ENCODE results near the gene TEAD1. TPM values are rescaled to one million over a fixed set of nuclear protein-coding genes. Genes with fewer than 3 reads are reported as not detected.

Gene TEAD1
- total RNA-seq, 1 donor from 2014 or later, result 88.1 TPM

GRCh38 chr11:12733091-12733490 lies 58.9 kb downstream of the TEAD1 start:
- DNase-seq (ENCODE audit: low read depth), result no peak
- TF ChIP-seq CTCF (IDR thresholded peaks at IDR 0.05; ENCODE audit: insufficient read depth, low read length, poor library complexity, severe bottlenecking), result no peak
- Histone ChIP-seq H3K36me3 (ENCODE audit: control insufficient read depth, insufficient read depth, low read length) (no peaks in the 10 kb centered on the region), H3K4me3 (ENCODE audit: low read depth, low read length) (no peak overlapping the region), H3K27me3 (ENCODE audit: control insufficient read depth, insufficient read depth, low read length) (no peaks in the 10 kb centered on the region)

GRCh38 chr11:12734625-12735024 lies 60.4 kb downstream of the TEAD1 start:
- TF ChIP-seq CTCF (IDR thresholded peaks at IDR 0.05; ENCODE audit: insufficient read depth, low read length, poor library complexity, severe bottlenecking), result no peak
- Histone ChIP-seq H3K27me3 (ENCODE audit: control insufficient read depth, insufficient read depth, low read length) (no peaks in the 10 kb centered on the region), H3K36me3 (ENCODE audit: control insufficient read depth, insufficient read depth, low read length) (no peaks in the 10 kb centered on the region), H3K4me3 (ENCODE audit: low read depth, low read length) (no peak overlapping the region)
- no peak for DNase-seq (ENCODE audit: low read depth)

GRCh38 chr11:12735262-12735661 lies 61.0 kb downstream of the TEAD1 start:
- TF ChIP-seq CTCF (IDR thresholded peaks at IDR 0.05; ENCODE audit: insufficient read depth, low read length, poor library complexity, severe bottlenecking), result no peak
- Histone ChIP-seq H3K27me3 (ENCODE audit: control insufficient read depth, insufficient read depth, low read length) (no peaks in the 10 kb centered on the region), H3K36me3 (ENCODE audit: control insufficient read depth, insufficient read depth, low read length) (no peaks in the 10 kb centered on the region), H3K4me3 (ENCODE audit: low read depth, low read length) (no peak overlapping the region)
- no peak for DNase-seq (ENCODE audit: low read depth)

GRCh38 chr11:12737024-12737423 lies 62.8 kb downstream of the TEAD1 start:
- H3K36me3 ChIP-seq (ENCODE audit: control insufficient read depth, insufficient read depth, low read length), result no peaks in the 10 kb centered on the region
- H3K4me3 ChIP-seq (ENCODE audit: low read depth, low read length), result no peak overlapping the region
- H3K27me3 ChIP-seq (ENCODE audit: control insufficient read depth, insufficient read depth, low read length), result no peaks in the 10 kb centered on the region
- no peak for DNase-seq (ENCODE audit: low read depth)
- TF ChIP-seq CTCF (IDR thresholded peaks at IDR 0.05; ENCODE audit: insufficient read depth, low read length, poor library complexity, severe bottlenecking), result no peak

- DNase-seq (ENCODE audit: low read depth), result no peak
- Histone ChIP-seq H3K36me3 (ENCODE audit: control insufficient read depth, insufficient read depth, low read length) (no peaks in the 10 kb centered on the region), H3K4me3 (ENCODE audit: low read depth, low read length) (no peak overlapping the region)
Observed at GRCh38 chr11:12741671-12742216, 67.5 kb downstream of the TEAD1 start.

More at GRCh38 chr11:12741671-12742216, 67.5 kb downstream of the TEAD1 start:
- no peak for TF ChIP-seq CTCF (IDR thresholded peaks at IDR 0.05; ENCODE audit: insufficient read depth, low read length, poor library complexity, severe bottlenecking)
- no peaks in the 10 kb centered on the region for H3K27me3 ChIP-seq (ENCODE audit: control insufficient read depth, insufficient read depth, low read length)
